ENCODE measurements around the gene LAMA5.

Gene LAMA5

DNA sequence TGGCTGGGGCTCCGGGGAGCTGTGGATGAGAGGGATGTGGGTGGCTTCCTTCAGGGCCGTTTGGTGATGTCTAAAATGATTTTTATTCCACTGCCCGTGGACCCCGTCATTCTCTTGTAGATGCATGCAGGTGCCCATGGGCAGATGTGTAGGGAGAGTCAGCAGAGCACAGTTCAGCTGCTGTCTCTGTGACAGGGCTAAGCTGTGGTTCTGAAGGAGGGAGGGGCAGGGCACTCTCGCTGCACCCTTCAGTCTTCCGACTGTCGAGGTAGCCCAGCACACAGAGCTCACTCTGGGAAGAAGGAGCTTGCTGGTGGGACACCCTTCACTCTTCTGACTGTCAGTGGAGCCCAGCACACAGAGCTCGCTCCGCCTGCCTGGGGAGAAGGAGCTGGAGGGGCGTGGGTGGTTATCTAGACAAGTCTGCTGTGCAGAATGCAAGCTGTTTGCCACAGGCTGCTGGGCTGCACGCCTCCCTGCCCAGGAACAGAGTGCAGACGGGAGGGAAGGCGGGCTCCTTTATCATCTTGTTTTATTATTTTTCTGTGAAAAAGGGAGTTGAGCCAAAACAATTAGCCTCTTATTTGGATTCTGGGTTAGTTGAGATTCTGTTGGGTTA, 92.7 kb downstream of the LAMA5 start:
- no peak for DNase-seq (ENCODE audit: low read depth in 1 of 2, low spot score in 1 of 2)

DNA sequence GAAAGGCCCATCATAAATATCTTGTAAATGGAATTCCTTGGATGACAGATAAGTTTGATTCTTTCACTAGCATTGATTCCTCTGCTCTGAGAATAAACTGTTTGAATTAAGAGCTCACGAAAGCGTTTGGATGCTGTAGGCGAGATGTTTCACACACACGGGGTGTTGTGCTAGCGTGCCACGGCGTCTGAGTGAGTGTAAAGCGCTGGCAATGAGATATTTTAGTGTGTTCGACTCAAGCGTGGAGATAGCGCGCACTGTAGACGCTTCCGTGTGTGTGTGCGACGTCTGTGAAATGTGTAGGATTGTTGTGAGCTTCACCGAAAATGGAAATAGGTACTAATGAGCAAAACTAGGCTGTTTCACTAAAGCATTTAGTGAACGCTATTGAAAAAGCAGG, 93.7 kb downstream of the LAMA5 start:
- no peak for DNase-seq (ENCODE audit: low read depth in 1 of 2, low spot score in 1 of 2)

DNA sequence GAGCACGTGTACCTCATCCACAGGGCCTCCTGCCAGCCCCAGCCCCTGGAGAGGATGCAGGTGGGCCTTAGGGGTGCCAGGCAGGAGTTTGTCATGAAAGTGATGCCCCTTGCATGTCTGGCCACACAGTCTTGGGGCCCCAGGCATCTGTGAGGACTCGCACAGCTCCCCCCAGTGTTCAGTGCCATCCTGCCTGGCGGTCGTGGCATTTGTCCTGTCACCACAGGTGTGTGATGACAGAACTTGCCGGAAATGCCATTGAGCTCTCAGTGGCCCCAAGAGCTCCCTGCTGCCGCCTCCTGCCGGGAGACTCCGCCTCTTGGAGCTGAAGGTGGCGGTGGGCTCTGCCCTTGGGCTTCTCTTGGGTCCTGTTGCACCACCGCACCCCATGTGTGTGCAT, 94.9 kb downstream of the LAMA5 start:
- DNase-seq (ENCODE audit: low read depth in 1 of 2, low spot score in 1 of 2) = no peak

DNA sequence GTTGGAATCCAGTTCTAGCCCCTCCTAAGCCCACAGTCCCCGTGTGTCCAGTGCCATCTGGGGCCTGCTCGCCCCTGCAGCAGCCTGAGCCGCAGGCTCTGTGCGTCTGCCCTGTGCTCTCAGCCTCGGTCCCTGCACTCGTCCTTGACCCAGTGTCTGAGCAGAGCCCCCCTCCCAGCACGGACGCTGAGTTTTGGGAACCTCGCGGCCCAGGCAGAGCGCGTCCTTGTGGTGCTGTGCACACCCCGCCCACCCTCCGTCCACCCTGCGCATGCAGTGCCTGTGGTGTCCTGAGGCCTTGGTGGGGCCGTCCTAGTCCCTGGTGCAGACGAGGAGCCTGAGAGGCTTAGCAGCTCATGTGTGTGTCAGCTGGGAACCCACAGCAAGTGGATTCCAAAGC, 97.2 kb downstream of the LAMA5 start:
- no peak for DNase-seq (ENCODE audit: low read depth in 1 of 2, low spot score in 1 of 2)

DNA sequence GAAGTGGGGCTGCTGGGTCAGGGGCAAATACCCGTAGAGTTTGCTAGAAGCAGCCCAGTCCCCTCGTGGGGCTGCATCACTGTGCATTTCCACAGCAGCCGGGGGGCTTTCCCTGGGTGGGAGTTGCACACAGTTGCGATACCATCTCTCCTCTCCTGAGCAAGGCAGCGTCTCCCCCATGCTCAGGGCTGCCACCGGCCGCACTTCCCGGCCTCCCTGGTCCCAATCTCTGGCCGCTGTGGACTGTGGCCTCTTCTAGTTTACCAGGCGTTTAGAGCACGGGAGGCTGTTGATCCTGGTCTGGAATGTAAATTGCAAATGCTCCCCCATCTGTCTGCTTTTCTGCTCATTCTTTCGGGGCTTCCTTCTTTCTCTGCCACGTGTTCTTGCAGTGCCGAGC, 97.7 kb downstream of the LAMA5 start:
- DNase-seq (ENCODE audit: low read depth in 1 of 2, low spot score in 1 of 2) = no peak

DNA sequence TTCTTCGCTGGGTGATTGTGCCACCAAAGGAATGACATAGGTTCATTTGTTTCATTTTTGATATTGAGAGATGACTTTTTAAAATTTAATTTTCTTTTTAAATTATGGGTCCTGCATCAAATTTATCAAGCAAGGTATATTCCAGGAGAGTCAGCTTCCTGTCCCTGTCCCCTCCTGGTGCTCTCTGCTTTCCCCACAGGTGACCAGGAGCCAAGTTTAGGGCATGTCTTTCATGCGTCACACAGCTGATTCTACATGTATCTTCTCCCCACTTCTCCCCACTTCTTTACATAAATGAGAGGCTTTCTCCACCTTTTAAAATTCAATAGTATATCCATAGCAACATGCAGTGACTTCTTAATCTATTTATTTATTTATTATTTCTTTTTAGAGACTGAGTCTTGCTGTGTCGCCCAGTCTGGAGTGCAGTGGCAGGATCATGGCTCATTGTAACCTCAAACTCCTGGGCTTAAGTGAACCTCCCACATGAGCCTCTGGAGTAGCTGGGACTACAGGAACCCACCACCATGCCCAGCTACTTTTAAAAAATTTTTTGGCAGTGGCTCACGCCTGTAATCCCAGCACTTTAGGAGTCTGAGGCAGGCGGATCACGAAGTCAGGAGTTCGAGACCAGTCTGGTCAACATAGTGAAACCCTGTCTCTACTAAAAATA, 98.7 kb downstream of the LAMA5 start:
- DNase-seq (ENCODE audit: low read depth in 1 of 2, low spot score in 1 of 2) = no peak

DNA sequence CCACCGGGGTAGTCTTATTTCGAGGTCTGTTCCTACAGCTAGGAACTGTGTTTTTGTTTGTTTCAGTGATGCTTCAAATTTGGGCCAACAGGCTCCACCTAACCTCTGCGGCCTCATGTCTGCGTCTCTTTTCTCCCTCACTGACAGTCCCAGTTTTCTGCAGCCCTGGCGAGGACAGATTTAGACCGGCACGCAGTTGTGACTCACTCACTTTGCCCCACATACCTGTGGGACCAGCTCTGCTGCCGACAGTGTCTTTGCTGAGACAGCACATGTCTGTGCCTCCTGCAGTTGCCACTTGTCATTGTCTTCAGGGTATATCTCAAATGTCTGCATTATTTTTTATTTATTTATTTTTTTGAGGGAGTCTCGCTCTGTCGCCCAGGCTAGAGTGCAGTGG, 99.6 kb downstream of the LAMA5 start:
- no peak for DNase-seq (ENCODE audit: low read depth in 1 of 2, low spot score in 1 of 2)

DNA sequence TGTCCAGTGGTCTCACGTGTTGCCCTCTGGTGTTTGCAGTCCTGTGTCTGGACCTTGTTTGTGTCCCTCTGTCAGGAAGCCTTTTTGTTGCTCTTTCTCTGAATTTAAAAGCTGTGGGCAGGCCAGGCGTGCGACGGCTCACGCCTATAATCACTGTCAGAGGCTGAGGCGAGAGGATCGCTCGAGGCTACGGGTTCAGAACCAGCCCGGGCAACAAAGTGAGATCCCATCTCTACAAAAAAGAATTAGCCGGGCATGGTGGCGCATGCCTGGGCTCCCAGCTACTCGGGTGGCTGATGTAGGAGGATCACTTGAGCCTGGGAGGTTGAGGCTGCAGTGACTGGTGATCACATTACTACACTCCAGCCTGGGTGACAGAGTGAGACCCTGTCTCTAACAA, 100.3 kb downstream of the LAMA5 start:
- DNase-seq (ENCODE audit: low read depth in 1 of 2, low spot score in 1 of 2) = no peak

DNA sequence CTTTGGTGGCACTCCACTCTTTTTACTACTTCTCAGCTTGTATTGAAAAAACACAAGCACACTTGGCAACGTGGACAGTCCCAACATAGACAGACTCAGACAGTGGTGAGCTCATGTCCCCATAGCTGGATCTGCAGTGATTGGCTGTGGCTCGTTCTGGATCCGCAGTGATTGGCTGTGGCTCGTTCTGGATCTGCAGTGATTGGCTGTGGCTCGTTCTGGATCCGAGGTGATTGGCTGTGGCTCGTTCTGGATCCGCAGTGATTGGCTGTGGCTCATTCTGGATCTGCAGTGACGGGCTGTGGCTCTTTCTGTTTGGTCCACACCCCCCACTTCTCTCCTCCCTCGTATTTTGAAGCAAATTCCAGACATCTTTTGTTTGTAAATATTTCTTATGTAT, 100.8 kb downstream of the LAMA5 start:
- DNase-seq (ENCODE audit: low read depth in 1 of 2, low spot score in 1 of 2) = no peak

DNA sequence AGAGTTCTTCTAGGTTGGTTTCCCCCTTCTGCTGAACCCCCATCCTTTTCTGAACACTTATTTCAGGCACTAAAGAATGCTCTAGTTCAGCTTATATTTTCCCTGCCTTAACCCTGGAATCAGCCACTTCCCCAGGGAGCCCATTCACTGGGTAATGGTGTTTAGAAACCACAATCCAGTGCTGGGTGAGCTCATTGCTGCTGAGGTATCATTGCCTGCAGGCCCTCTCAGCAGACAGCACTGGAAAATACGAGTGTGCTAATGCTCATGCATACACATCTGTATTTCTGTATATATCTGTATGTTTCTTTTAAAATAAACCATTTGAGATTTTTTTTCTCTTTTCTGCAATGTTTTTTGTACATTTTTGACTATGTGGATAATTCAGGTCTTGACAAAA, 101.7 kb downstream of the LAMA5 start:
- no peak for DNase-seq (ENCODE audit: low read depth in 1 of 2, low spot score in 1 of 2)

DNA sequence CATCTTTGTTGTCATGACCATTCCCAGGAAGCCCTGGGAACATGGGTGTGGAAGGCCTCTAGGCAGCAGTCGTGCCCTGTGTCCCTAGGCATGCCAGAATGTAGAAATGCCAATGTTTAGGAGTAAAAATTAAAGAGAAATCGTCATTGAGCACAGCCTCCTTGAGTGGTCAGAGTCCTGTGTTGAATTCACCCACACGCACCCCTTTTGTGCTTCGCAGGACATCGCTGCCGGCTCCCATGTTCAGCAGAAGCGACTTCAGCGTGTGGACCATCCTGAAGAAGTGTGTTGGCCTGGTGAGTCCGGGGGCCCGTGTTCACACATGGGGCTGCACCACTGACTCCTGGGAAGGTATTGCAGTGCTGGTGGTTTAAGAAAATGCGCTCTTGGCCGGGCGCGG, 103.7 kb downstream of the LAMA5 start:
- DNase-seq (ENCODE audit: low read depth in 1 of 2, low spot score in 1 of 2) = no peak

DNA sequence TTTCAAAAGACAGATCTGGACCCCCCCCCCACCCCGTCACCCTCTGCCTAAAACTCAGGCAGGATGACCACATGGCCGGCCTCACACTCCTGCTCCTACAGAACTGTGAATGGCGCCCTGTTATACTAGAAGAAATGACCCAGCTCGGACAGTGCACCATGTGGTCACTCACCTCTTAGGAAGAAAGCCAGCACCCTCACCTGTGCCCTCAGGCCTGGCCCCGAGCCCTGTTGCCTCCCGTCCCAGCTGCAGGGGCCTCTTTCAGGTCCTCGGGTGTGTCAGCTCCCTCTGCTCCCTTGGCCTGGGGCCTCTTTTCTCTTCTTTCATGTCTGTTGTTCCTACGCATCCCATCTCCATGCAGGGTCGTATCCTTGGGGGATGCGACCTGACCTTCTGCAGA, 105.0 kb downstream of the LAMA5 start:
- no peak for DNase-seq (ENCODE audit: low read depth in 1 of 2, low spot score in 1 of 2)

DNA sequence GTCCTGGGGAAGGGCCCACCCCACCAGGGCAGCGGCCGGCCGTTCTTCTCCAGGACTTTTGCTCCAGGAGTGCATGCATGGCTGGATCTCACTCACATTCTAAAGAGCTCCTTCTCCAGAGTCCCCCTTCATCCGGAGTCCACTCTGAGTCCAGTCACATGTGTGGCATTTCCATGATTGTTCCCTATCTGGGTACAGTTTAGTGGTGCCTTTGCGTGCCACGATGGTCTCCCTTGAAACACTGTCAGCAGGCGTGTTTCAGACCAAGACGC, 107.9 kb downstream of the LAMA5 start:
- no peak for DNase-seq (ENCODE audit: low read depth in 1 of 2, low spot score in 1 of 2)
